IPS-15b (cell line): ENCODE data around the gene GRIP2.
"Not testable (repeated sequence)": the region's sequence is repeated elsewhere in the genome, so short reads cannot be mapped to it uniquely, and the experiment has no call there.

Experiments
- H3K27me3 ChIP-seq: one replicate; pipeline ENCODE4 v1.6.1; 2013; ENCODE audit warnings: low read length; ENCODE audit not compliant: control insufficient read depth, insufficient read depth
- H3K36me3 ChIP-seq: one replicate; pipeline ENCODE4 v1.6.1; 2013; ENCODE audit warnings: low read length; ENCODE audit not compliant: control insufficient read depth, insufficient read depth
- H3K4me1 ChIP-seq: one replicate; pipeline ENCODE4 v1.6.1; 2013; ENCODE audit warnings: mild to moderate bottlenecking, low read length; ENCODE audit not compliant: control insufficient read depth, insufficient read depth
- H3K4me3 ChIP-seq: one replicate; pipeline ENCODE4 v1.5.1; 2013; ENCODE audit warnings: low read depth, low read length
- H3K9ac ChIP-seq: one replicate; pipeline ENCODE4 v1.6.1; 2013; ENCODE audit warnings: low read depth, mild to moderate bottlenecking, low read length
- H3K9me3 ChIP-seq: one replicate; pipeline ENCODE4 v1.6.1; 2013; ENCODE audit warnings: mild to moderate bottlenecking, low read length; ENCODE audit not compliant: control insufficient read depth, insufficient read depth

Gene GRIP2

GRCh38 chr3:14523792-14524191 lies 16.4 kb downstream of the GRIP2 start:
- H3K36me3 ChIP-seq: peaks cover 4% of the 10 kb centered on the region
- H3K9me3 ChIP-seq: no peaks in the 10 kb centered on the region
- H3K27me3 ChIP-seq: no peaks in the 10 kb centered on the region
- no peak overlapping the region for H3K4me3 ChIP-seq
- peaks cover 2% of the 10 kb centered on the region for H3K4me1 ChIP-seq
- no peak overlapping the region for H3K9ac ChIP-seq

GRCh38 chr3:14522768-14523167 lies 17.4 kb downstream of the GRIP2 start:
- Histone ChIP-seq H3K27me3 (no peaks in the 10 kb centered on the region), H3K9me3 (no peaks in the 10 kb centered on the region), H3K36me3 (peaks cover 4% of the 10 kb centered on the region), H3K4me3 (no peak overlapping the region), H3K9ac (no peak overlapping the region), H3K4me1 (peaks cover 2% of the 10 kb centered on the region)

- Histone ChIP-seq H3K27me3 (no peaks in the 10 kb centered on the region), H3K4me1 (peaks cover 2% of the 10 kb centered on the region), H3K36me3 (peaks cover 4% of the 10 kb centered on the region), H3K4me3 (no peak overlapping the region), H3K9ac (no peak overlapping the region), H3K9me3 (no peaks in the 10 kb centered on the region)
Observed at GRCh38 chr3:14522129-14522691, 17.9 kb downstream of the GRIP2 start.

GRCh38 chr3:14521611-14522010 lies 18.5 kb downstream of the GRIP2 start:
- Histone ChIP-seq H3K9me3 (no peaks in the 10 kb centered on the region), H3K36me3 (peaks cover 7% of the 10 kb centered on the region)

GRCh38 chr3:14520967-14521366 lies 19.2 kb downstream of the GRIP2 start:
- no peaks in the 10 kb centered on the region for H3K9me3 ChIP-seq
- no peak overlapping the region for H3K4me3 ChIP-seq
- H3K4me1 ChIP-seq: no peaks in the 10 kb centered on the region
- H3K9ac ChIP-seq: no peak overlapping the region
- H3K27me3 ChIP-seq: no peaks in the 10 kb centered on the region
- peaks cover 7% of the 10 kb centered on the region for H3K36me3 ChIP-seq

More at GRCh38 chr3:14521611-14522010, 18.5 kb downstream of the GRIP2 start:
- H3K4me3 ChIP-seq: no peak overlapping the region
- peaks cover 2% of the 10 kb centered on the region for H3K4me1 ChIP-seq
- no peak overlapping the region for H3K9ac ChIP-seq
- no peaks in the 10 kb centered on the region for H3K27me3 ChIP-seq

GRCh38 chr3:14520149-14520548 lies 20.0 kb downstream of the GRIP2 start:
- H3K9ac ChIP-seq: no peak overlapping the region
- H3K9me3 ChIP-seq: no peaks in the 10 kb centered on the region
- peaks cover 7% of the 10 kb centered on the region for H3K36me3 ChIP-seq
- H3K4me1 ChIP-seq: no peaks in the 10 kb centered on the region
- no peaks in the 10 kb centered on the region for H3K27me3 ChIP-seq
- no peak overlapping the region for H3K4me3 ChIP-seq

- Histone ChIP-seq H3K36me3 (peaks cover 3% of the 10 kb centered on the region), H3K9ac (no peak overlapping the region), H3K4me3 (no peak overlapping the region), H3K27me3 (no peaks in the 10 kb centered on the region), H3K4me1 (no peaks in the 10 kb centered on the region), H3K9me3 (no peaks in the 10 kb centered on the region)
Observed at GRCh38 chr3:14519406-14519805, 20.7 kb downstream of the GRIP2 start.

GRCh38 chr3:14518893-14519292 lies 21.2 kb downstream of the GRIP2 start:
- Histone ChIP-seq H3K4me3 (no peak overlapping the region), H3K9ac (no peak overlapping the region), H3K36me3 (peaks cover 3% of the 10 kb centered on the region), H3K4me1 (no peaks in the 10 kb centered on the region), H3K9me3 (no peaks in the 10 kb centered on the region), H3K27me3 (no peaks in the 10 kb centered on the region)

GRCh38 chr3:14518432-14518802 lies 21.7 kb downstream of the GRIP2 start:
- Histone ChIP-seq H3K4me3 (no peak overlapping the region), H3K4me1 (no peaks in the 10 kb centered on the region), H3K36me3 (peaks cover 3% of the 10 kb centered on the region), H3K9ac (no peak overlapping the region), H3K9me3 (no peaks in the 10 kb centered on the region), H3K27me3 (no peaks in the 10 kb centered on the region)

- Histone ChIP-seq H3K9me3 (no peaks in the 10 kb centered on the region), H3K4me1 (no peaks in the 10 kb centered on the region), H3K36me3 (peaks cover 3% of the 10 kb centered on the region), H3K27me3 (no peaks in the 10 kb centered on the region), H3K9ac (no peak overlapping the region), H3K4me3 (no peak overlapping the region)
Observed at GRCh38 chr3:14517601-14518431, 22.3 kb downstream of the GRIP2 start.

- Histone ChIP-seq H3K36me3 (peaks cover 3% of the 10 kb centered on the region), H3K4me1 (no peaks in the 10 kb centered on the region), H3K4me3 (no peak overlapping the region), H3K27me3 (no peaks in the 10 kb centered on the region), H3K9me3 (no peaks in the 10 kb centered on the region), H3K9ac (no peak overlapping the region)
Observed at GRCh38 chr3:14516738-14517345, 23.3 kb downstream of the GRIP2 start.

GRCh38 chr3:14515526-14515925 lies 24.6 kb downstream of the GRIP2 start:
- not testable (repeated sequence) for H3K4me1 ChIP-seq, H3K9ac ChIP-seq, H3K36me3 ChIP-seq, H3K9me3 ChIP-seq, H3K27me3 ChIP-seq, H3K4me3 ChIP-seq
